Neural progenitor cell (in vitro differentiated cells): ENCODE results near the gene SP110. TPM values are rescaled to one million over a fixed set of nuclear protein-coding genes. Genes with fewer than 3 reads are reported as not detected.

Experiments used
- DNase-seq: peaks from one replicate; pipeline ENCODE4 v3.0.0-alpha.2; 2016; ENCODE audit warnings: low spot score
- H2AFZ ChIP-seq: fragments of 200-600 bp; sonication (generic); replicated peaks from 2 replicates; pipeline ENCODE4 v1.6.1; 2016; ENCODE audit warnings: antibody characterized with exemption
- H3F3A ChIP-seq: fragments of 200-600 bp; sonication (generic); 2 replicates; pipeline ENCODE4 v1.6.1; 2016; ENCODE audit warnings: antibody characterized with exemption, low read depth
- H3K27ac ChIP-seq: fragments of 200-600 bp; sonication (generic); 2 replicates; pipeline ENCODE4 v1.5.1; 2016; ENCODE audit warnings: mild to moderate bottlenecking
- H3K27me3 ChIP-seq: fragments of 200-600 bp; sonication (generic); 2 replicates; pipeline ENCODE4 v1.6.1; 2016; ENCODE audit warnings: mild to moderate bottlenecking, moderate library complexity
- H3K36me3 ChIP-seq: fragments of 200-600 bp; sonication (generic); 2 replicates; pipeline ENCODE4 v1.5.1; 2016
- H3K4me1 ChIP-seq: fragments of 200-600 bp; sonication (generic); 2 replicates; pipeline ENCODE4 v1.6.1; 2016; ENCODE audit warnings: mixed run types
- H3K4me2 ChIP-seq: fragments of 200-600 bp; sonication (generic); 2 replicates; pipeline ENCODE4 v1.6.1; 2016
- H3K4me3 ChIP-seq: fragments of 200-600 bp; sonication (generic); 2 replicates; pipeline ENCODE4 v1.5.1; 2016
- H3K79me2 ChIP-seq: fragments of 200-600 bp; sonication (generic); 2 replicates; pipeline ENCODE4 v1.6.1; 2016; ENCODE audit warnings: low read depth
- H3K9ac ChIP-seq: fragments of 200-600 bp; sonication (generic); 2 replicates; pipeline ENCODE4 v1.6.1; 2016
- H3K9me3 ChIP-seq: fragments of 200-600 bp; sonication (generic); 2 replicates; pipeline ENCODE4 v1.5.1; 2016; ENCODE audit warnings: low read depth
- H4K20me1 ChIP-seq: fragments of 200-600 bp; sonication (generic); 2 replicates; pipeline ENCODE4 v1.6.1; 2016; ENCODE audit warnings: low read depth
- H3K27ac Mint-ChIP-seq: 3 replicates; pipeline ENCODE4 v1.8.0; 2021; ENCODE audit warnings: mixed read lengths
- H3K27me3 Mint-ChIP-seq: 2 replicates; pipeline ENCODE4 v1.8.0; 2022; ENCODE audit warnings: low read depth, mild to moderate bottlenecking, inconsistent platforms, moderate library complexity, mixed read lengths; ENCODE audit not compliant: insufficient read depth
- H3K36me3 Mint-ChIP-seq: 3 replicates; pipeline ENCODE4 v1.8.0; 2021; ENCODE audit warnings: mixed read lengths
- H3K4me1 Mint-ChIP-seq: 3 replicates; pipeline ENCODE4 v1.8.0; 2021; ENCODE audit warnings: mixed read lengths
- H3K4me3 Mint-ChIP-seq: 3 replicates; pipeline ENCODE4 v1.8.0; 2021; ENCODE audit warnings: mild to moderate bottlenecking, moderate library complexity, mixed read lengths
- H3K9me3 Mint-ChIP-seq: 3 replicates; pipeline ENCODE4 v1.8.0; 2020; ENCODE audit warnings: mixed read lengths
- EZH2 ChIP-seq: fragments of 200-600 bp; sonication (generic); IDR thresholded peaks from 2 replicates; pipeline ENCODE4 v1.6.1; 2017; ENCODE audit warnings: antibody characterized with exemption, mild to moderate bottlenecking, moderate library complexity
- EZH2phosphoT487 ChIP-seq: fragments of 200-600 bp; sonication (generic); IDR thresholded peaks from 2 replicates; pipeline ENCODE4 v1.6.1; 2017; ENCODE audit warnings: antibody characterized with exemption
- total RNA-seq: library from RNA; depleted of rRNA; stranded (reverse); fragments of >200 nt; gene quantifications from 2 replicates; pipeline ENCODE4 v1.2.3, GENCODE V29; 2015; ENCODE audit warnings: low replicate concordance
- TF ChIP-seq, protein P1 (sequence below): fragments of 200-600 bp; sonication (generic); IDR thresholded peaks from 2 replicates; pipeline ENCODE4 v1.5.1; 2017; ENCODE audit warnings: antibody characterized with exemption, mild to moderate bottlenecking

Gene SP110
- total RNA-seq, 1 donor from 2014 or later: 1.3 TPM

GRCh38 chr2:230258483-230258882 is 38.7 kb upstream of the SP110 start:
- no peak overlapping the region for H3K9ac ChIP-seq
- H3F3A ChIP-seq: no peaks in the 10 kb centered on the region
- H3K27me3 ChIP-seq: no peaks in the 10 kb centered on the region
- H3K4me3 ChIP-seq: no peak overlapping the region
- H3K9me3 ChIP-seq: no peaks in the 10 kb centered on the region
- Mint-ChIP-seq H3K27ac (no peak overlapping the region), H3K9me3 (peaks cover 5% of the 10 kb centered on the region), H3K36me3 (no peaks in the 10 kb centered on the region), H3K4me1 (no peaks in the 10 kb centered on the region), H3K27me3 (no peaks in the 10 kb centered on the region), H3K4me3 (no peak overlapping the region)
- no peak overlapping the region for H3K27ac ChIP-seq
- no peak overlapping the region for H2AFZ ChIP-seq
- H3K79me2 ChIP-seq: no peaks in the 10 kb centered on the region
- H3K4me1 ChIP-seq: no peaks in the 10 kb centered on the region
- no peaks in the 10 kb centered on the region for H3K36me3 ChIP-seq
- no peak overlapping the region for H3K4me2 ChIP-seq
- no peak for TF ChIP-seq EZH2
- TF ChIP-seq, protein P1, sequence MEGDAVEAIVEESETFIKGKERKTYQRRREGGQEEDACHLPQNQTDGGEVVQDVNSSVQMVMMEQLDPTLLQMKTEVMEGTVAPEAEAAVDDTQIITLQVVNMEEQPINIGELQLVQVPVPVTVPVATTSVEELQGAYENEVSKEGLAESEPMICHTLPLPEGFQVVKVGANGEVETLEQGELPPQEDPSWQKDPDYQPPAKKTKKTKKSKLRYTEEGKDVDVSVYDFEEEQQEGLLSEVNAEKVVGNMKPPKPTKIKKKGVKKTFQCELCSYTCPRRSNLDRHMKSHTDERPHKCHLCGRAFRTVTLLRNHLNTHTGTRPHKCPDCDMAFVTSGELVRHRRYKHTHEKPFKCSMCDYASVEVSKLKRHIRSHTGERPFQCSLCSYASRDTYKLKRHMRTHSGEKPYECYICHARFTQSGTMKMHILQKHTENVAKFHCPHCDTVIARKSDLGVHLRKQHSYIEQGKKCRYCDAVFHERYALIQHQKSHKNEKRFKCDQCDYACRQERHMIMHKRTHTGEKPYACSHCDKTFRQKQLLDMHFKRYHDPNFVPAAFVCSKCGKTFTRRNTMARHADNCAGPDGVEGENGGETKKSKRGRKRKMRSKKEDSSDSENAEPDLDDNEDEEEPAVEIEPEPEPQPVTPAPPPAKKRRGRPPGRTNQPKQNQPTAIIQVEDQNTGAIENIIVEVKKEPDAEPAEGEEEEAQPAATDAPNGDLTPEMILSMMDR: no peak
- no peak for TF ChIP-seq EZH2phosphoT487
- no peak for DNase-seq
- H4K20me1 ChIP-seq: no peaks in the 10 kb centered on the region

- Histone ChIP-seq H3K79me2 (no peaks in the 10 kb centered on the region), H3K9me3 (no peaks in the 10 kb centered on the region), H3K27me3 (no peaks in the 10 kb centered on the region), H4K20me1 (no peaks in the 10 kb centered on the region), H3K4me2 (no peak overlapping the region), H3K36me3 (no peaks in the 10 kb centered on the region), H3K4me1 (no peaks in the 10 kb centered on the region), H3F3A (no peaks in the 10 kb centered on the region), H2AFZ (no peak overlapping the region), H3K4me3 (no peak overlapping the region), H3K27ac (no peak overlapping the region), H3K9ac (no peak overlapping the region)
- H3K4me3 Mint-ChIP-seq: no peak overlapping the region
- TF ChIP-seq EZH2 (no peak), EZH2phosphoT487 (no peak)
- TF ChIP-seq, protein P1: no peak
- H3K27ac Mint-ChIP-seq: no peak overlapping the region
- no peaks in the 10 kb centered on the region for H3K4me1 Mint-ChIP-seq
- no peaks in the 10 kb centered on the region for H3K27me3 Mint-ChIP-seq
- no peaks in the 10 kb centered on the region for H3K36me3 Mint-ChIP-seq
- DNase-seq: no peak
- peaks cover 5% of the 10 kb centered on the region for H3K9me3 Mint-ChIP-seq
Measured at GRCh38 chr2:230256733-230257332, 37.0 kb upstream of the SP110 start.

DNA sequence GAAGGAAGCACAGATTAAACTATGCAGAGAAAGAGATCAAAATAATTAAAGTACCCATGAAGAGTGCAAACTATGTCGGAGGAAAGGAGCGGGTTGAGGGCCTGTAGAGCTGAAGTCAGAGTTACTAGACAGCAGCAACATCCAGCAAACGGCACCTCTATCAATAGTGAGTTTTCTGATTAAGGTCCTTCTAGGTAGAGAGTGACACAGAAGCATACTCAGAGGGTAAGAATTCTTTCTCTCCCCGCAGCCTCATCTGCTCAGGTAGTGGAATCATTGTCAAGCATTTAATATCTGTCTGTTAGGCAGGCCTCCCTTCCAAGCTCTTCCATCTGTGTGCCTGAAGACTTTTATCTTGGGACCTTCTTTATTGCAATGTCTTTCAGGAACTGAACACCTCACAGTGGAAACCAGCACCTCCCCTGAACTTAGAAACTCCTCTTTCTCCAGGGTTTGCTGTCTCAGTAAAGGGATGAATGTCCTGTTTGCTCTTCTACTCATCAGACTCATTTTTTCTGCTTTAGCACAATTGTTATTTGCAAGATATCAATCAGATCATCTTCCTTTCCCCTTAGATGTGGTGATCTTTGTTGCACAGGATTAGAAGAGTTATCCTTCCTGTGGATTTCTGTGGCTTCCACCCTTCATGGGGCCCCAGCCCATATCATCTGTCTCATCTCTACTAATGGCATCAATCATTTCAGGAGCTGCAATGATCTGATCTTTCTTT is 34.5 kb upstream of the SP110 start:
- no peak overlapping the region for H3K4me3 Mint-ChIP-seq
- no peaks in the 10 kb centered on the region for H3K36me3 Mint-ChIP-seq
- H3K36me3 ChIP-seq: no peaks in the 10 kb centered on the region
- H3K9ac ChIP-seq: no peak overlapping the region
- no peaks in the 10 kb centered on the region for H3K9me3 ChIP-seq
- H2AFZ ChIP-seq: no peak overlapping the region
- H3K4me3 ChIP-seq: no peak overlapping the region
- H3K9me3 Mint-ChIP-seq: no peaks in the 10 kb centered on the region
- no peaks in the 10 kb centered on the region for H3K27me3 Mint-ChIP-seq
- no peak for DNase-seq
- no peaks in the 10 kb centered on the region for H3K27me3 ChIP-seq
- no peaks in the 10 kb centered on the region for H3K4me1 Mint-ChIP-seq
- no peaks in the 10 kb centered on the region for H3K79me2 ChIP-seq
- H3K4me2 ChIP-seq: no peak overlapping the region
- no peak overlapping the region for H3K27ac ChIP-seq
- TF ChIP-seq EZH2phosphoT487 (no peak), EZH2 (no peak)
- TF ChIP-seq, protein P1: no peak
- no peaks in the 10 kb centered on the region for H3F3A ChIP-seq
- no peaks in the 10 kb centered on the region for H4K20me1 ChIP-seq
- no peaks in the 10 kb centered on the region for H3K4me1 ChIP-seq
- no peak overlapping the region for H3K27ac Mint-ChIP-seq
